Breast epithelium (tissue), 4 donors: ENCODE data around the gene FUCA2. TPM values are rescaled to one million over a fixed set of nuclear protein-coding genes. Genes with fewer than 3 reads are reported as not detected.

Experiments
- DNase-seq, 2 donors: peaks; one replicate each; pipeline ENCODE4 v3.0.0-alpha.2; 2019; ENCODE audit warnings: low spot score in 2 of 2
- H3K27ac ChIP-seq, 2 donors: fragments of 200-600 bp; sonication (generic) in 1 of 2; one replicate each; pipeline ENCODE4 v1.5.1; 2016 to 2019; ENCODE audit warnings: mild to moderate bottlenecking in 1 of 2
- H3K27me3 ChIP-seq, 2 donors: fragments of 200-600 bp; sonication (generic) in 1 of 2; one replicate each; pipeline versions ENCODE4 v1.5.1 to v1.6.0; 2017 to 2019; ENCODE audit warnings: control low read depth in 1 of 2, mild to moderate bottlenecking in 1 of 2
- H3K36me3 ChIP-seq: fragments of 200-600 bp; one replicate; pipeline ENCODE4 v1.5.1; 2019
- H3K4me1 ChIP-seq, 2 donors: fragments of 200-600 bp; sonication (generic); one replicate each; pipeline ENCODE4 v1.5.1; 2016 to 2019; ENCODE audit warnings: control low read depth in 1 of 2
- H3K4me3 ChIP-seq, 3 donors: fragments of 200-600 bp; sonication (generic); 1 replicate in 2 of 3; 2 replicates in 1 of 3; pipeline ENCODE4 v1.5.1; 2016 to 2019; ENCODE audit warnings: mild to moderate bottlenecking in 3 of 3, moderate library complexity in 2 of 3
- H3K9me3 ChIP-seq, 2 donors: fragments of 200-600 bp; sonication (generic) in 1 of 2; one replicate each; pipeline ENCODE4 v1.5.1; 2016 to 2019; ENCODE audit warnings: control low read depth in 1 of 2
- POLR2A ChIP-seq: fragments of 450-650 bp; IDR thresholded peaks from one replicate; pipeline ENCODE4 v1.6.1; 2016; ENCODE audit warnings: antibody characterized with exemption, mild to moderate bottlenecking, moderate library complexity
- POLR2AphosphoS5 ChIP-seq, 3 donors: sonication (generic); formaldehyde crosslinking; IDR thresholded peaks; one replicate each; pipeline ENCODE4 v1.6.1; 2017; ENCODE audit warnings: antibody characterized with exemption in 3 of 3
- intact Hi-C: fragments of 100-400 bp; cut with DNase I; formaldehyde crosslinking; loops from one replicate; pipeline ENCODE4 v1.15.1; 2023; ENCODE audit warnings: low total_unique reads
- total RNA-seq, 3 donors: library from RNA; depleted of rRNA; stranded (reverse); fragments of >200 nt; gene quantifications; one replicate each; pipeline ENCODE4 v1.1.0, GENCODE V29; 2016
- TF ChIP-seq, protein P1 (sequence below), 3 donors: fragments of 450-650 bp; IDR thresholded peaks; one replicate each; pipeline ENCODE4 v1.5.1; 2016 to 2017; ENCODE audit warnings: antibody characterized with exemption in 3 of 3, mild to moderate bottlenecking in 3 of 3, moderate library complexity in 3 of 3

FUCA2 gene
- total RNA-seq, 3 donors from 2014 or later, result 21.3 to 48.2 (median 25.6) TPM

DNA sequence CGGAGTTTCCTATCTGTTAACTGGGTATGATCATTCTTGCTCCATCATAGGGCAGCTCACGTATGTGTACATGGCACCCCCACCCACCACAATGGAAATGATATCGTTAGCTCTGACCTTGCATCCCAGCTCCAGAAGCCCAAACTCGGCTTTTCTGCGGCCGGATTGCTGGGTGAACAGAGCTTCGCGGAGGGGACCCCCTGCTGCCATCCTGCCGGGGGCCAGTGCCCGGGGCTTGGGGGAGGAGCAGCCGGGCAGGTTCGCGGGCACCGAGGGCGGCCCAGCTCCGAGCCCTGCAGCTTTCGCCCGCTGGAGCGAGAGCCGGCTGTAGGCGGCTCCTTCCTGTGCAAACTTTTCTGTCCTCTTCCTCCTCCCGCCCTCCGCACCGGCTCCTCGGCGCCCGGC, 24.9 kb upstream of the FUCA2 start:
- TF ChIP-seq, protein P1, sequence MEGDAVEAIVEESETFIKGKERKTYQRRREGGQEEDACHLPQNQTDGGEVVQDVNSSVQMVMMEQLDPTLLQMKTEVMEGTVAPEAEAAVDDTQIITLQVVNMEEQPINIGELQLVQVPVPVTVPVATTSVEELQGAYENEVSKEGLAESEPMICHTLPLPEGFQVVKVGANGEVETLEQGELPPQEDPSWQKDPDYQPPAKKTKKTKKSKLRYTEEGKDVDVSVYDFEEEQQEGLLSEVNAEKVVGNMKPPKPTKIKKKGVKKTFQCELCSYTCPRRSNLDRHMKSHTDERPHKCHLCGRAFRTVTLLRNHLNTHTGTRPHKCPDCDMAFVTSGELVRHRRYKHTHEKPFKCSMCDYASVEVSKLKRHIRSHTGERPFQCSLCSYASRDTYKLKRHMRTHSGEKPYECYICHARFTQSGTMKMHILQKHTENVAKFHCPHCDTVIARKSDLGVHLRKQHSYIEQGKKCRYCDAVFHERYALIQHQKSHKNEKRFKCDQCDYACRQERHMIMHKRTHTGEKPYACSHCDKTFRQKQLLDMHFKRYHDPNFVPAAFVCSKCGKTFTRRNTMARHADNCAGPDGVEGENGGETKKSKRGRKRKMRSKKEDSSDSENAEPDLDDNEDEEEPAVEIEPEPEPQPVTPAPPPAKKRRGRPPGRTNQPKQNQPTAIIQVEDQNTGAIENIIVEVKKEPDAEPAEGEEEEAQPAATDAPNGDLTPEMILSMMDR (IDR thresholded peaks at IDR 0.05), result no peak
- TF ChIP-seq POLR2AphosphoS5 (IDR thresholded peaks at IDR 0.05), result no peak
- no peak for TF ChIP-seq POLR2A
- no peaks in the 10 kb centered on the region for H3K4me1 ChIP-seq
- H3K9me3 ChIP-seq, result no peaks in the 10 kb centered on the region
- H3K27me3 ChIP-seq, result no peaks in the 10 kb centered on the region
- peak in 1 of 2 donors; percentile 53 for DNase-seq
- H3K36me3 ChIP-seq, result no peaks in the 10 kb centered on the region
- H3K4me3 ChIP-seq, result peak overlapping the region; percentile 53 to 83 (median 60)
- H3K27ac ChIP-seq, result peak overlapping the region; percentile 55 to 82
- intact Hi-C loops, result no loop called here

DNA sequence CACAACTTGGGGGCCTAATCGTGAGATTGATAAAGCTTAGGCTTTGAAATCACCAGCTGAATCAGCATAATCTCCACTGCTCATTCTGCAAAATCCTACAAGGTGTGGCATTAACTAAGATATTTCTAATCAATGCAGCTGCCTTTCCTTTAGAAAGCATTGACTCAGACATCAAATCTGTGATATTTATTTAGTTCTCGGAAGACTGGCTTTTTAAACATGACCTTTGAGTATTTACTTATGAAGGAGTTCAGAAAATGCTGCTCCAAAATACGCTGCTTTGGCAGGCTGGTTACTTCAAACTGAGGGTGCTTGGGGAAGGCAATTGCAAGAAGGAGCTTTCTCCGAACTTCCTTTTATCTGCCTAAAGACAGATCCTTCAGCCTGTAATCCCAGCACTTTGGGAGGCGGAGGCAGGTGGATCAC, 23.7 kb upstream of the FUCA2 start:
- Histone ChIP-seq H3K27me3 (no peaks in the 10 kb centered on the region), H3K27ac (no peak overlapping the region), H3K4me1 (no peaks in the 10 kb centered on the region), H3K4me3 (no peak overlapping the region), H3K9me3 (no peaks in the 10 kb centered on the region), H3K36me3 (no peaks in the 10 kb centered on the region)
- DNase-seq, result no peak
- intact Hi-C loops, result no loop called here
- TF ChIP-seq POLR2A, result no peak
- TF ChIP-seq POLR2AphosphoS5 (IDR thresholded peaks at IDR 0.05), result no peak
- TF ChIP-seq, protein P1 (IDR thresholded peaks at IDR 0.05), result no peak

DNA sequence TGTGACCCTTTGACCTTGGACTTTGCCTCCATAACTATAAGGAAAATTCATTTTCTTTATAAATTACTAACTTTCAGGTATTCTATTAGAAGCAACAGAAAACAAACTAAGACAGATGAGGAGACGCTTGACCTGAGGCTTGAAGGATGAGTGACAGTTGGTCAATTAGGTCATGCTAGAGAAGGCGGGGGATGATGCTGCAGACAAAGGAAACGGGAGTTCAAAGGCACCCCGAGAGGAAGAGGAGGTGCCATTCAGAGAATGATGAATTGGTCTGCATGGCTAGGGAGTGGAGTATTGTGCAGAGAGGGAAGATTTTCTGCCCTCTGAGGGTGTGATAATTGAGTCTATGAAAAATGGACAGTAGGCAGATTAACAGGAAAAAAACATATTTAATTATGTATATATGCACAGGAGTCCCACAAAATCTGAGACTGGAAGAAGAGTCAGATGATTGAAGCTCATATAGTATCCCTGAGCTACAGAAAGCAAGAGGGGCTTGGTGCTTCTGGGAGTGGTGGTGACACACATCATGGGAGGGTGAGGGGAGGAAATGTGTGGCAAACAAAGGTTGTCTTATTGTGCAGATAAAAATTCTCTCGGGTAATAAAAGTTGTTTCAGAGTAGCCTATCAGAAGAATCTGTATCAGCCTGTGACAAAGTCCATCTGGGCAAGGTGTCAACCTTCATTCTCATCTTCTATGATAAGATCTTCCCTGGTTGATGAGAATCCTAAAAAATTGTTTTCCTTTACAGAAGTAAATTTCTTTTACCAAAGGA, 20.4 kb upstream of the FUCA2 start:
- DNase-seq, result no peak
- intact Hi-C loops, result no loop called here
- TF ChIP-seq POLR2A, result no peak
- TF ChIP-seq POLR2AphosphoS5 (IDR thresholded peaks at IDR 0.05), result no peak
- TF ChIP-seq, protein P1 (IDR thresholded peaks at IDR 0.05), result no peak
- no peak overlapping the region for H3K27ac ChIP-seq
- H3K27me3 ChIP-seq, result no peaks in the 10 kb centered on the region
- H3K36me3 ChIP-seq, result no peaks in the 10 kb centered on the region
- H3K4me3 ChIP-seq, result no peak overlapping the region
- no peaks in the 10 kb centered on the region for H3K9me3 ChIP-seq
- no peaks in the 10 kb centered on the region for H3K4me1 ChIP-seq

DNA sequence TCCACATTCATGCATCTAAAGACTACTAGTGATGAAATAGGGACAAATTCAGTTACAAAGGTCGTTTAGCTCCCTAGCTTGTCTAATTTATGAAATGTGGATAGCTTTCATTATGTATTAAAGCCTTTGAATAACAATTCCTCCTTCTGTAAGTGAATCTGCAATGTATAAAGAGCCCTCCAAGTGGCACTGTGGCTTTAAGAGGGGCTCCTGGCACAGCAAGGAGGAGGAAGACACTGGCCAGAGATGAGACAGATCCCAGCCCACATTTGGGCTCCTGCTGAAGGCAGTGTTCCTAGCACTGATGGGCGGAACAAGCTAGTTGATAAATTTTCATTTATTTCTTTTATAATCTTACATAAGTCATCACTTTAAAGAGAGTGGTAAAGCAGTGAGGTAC, 17.6 kb upstream of the FUCA2 start:
- Histone ChIP-seq H3K9me3 (no peaks in the 10 kb centered on the region), H3K27ac (no peak overlapping the region), H3K4me3 (no peak overlapping the region), H3K36me3 (no peaks in the 10 kb centered on the region), H3K27me3 (no peaks in the 10 kb centered on the region), H3K4me1 (no peaks in the 10 kb centered on the region)
- TF ChIP-seq POLR2A, result no peak
- no peak for TF ChIP-seq POLR2AphosphoS5 (IDR thresholded peaks at IDR 0.05)
- TF ChIP-seq, protein P1 (IDR thresholded peaks at IDR 0.05), result no peak
- no peak for DNase-seq
- intact Hi-C loops, result no loop called here

DNA sequence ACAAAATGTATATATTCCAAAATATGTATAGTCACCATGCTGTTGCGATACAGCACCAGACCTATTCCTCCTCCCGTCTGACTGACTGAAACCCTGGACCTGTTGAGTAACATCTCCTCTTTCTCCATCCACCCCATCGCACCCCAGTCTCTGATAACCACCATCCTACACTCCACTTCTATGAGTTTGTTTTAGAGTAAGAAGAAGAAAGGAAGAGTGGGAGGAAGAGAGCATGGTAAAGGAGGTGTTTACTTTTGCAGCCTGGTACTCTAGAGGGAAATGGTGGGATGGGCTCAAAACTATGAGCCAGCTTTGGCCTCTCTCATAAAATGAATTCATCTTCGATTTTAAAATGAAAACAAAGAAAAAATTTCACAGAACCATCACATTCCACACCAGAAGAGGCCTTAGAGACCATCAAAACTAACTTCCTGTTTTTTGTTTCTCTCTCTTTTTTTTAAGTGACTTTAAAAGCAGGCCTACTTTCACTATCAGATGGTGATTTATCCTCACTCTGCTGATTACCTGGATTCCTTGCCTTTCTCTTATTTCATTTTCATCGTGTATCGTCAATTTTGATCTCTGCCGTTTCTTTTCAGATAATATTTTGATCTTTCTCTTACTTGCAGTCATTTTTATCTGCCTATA, 16.8 kb upstream of the FUCA2 start:
- intact Hi-C loops, result no loop called here
- Histone ChIP-seq H3K4me3 (no peak overlapping the region), H3K27me3 (no peaks in the 10 kb centered on the region), H3K9me3 (no peaks in the 10 kb centered on the region), H3K36me3 (no peaks in the 10 kb centered on the region), H3K27ac (no peak overlapping the region), H3K4me1 (no peaks in the 10 kb centered on the region)
- DNase-seq, result no peak
- no peak for TF ChIP-seq POLR2AphosphoS5 (IDR thresholded peaks at IDR 0.05)
- TF ChIP-seq, protein P1 (IDR thresholded peaks at IDR 0.05), result no peak
- no peak for TF ChIP-seq POLR2A
